CD4-positive, alpha-beta T cell (primary cell): Measurements from ENCODE around the gene FBLN5. TPM values are rescaled to one million over a fixed set of nuclear protein-coding genes. Genes with fewer than 3 reads are reported as not detected.
"Not testable (repeated sequence)": the region's sequence is repeated elsewhere in the genome, so short reads cannot be mapped to it uniquely, and the experiment has no call there.

Experiments
- ATAC-seq: fragments of 200-7000 bp; cut with Tn5 transposase; one replicate; pipeline ENCODE4 v1.10.0; 2022; ENCODE audit warnings: mild to moderate bottlenecking; ENCODE audit not compliant: poor library complexity
- CTCF ChIA-PET: fragments of 350-600 bp; sonication (Branson Sonifier 250); formaldehyde crosslinking; loops from one replicate; lab custom pipeline; 2021; ENCODE audit warnings: antibody characterized with exemption, inconsistent platforms; lab: Charles Lee
- POLR2A ChIA-PET: fragments of 350-600 bp; sonication (Branson Sonifier 250); formaldehyde crosslinking; loops from one replicate; lab custom pipeline; 2021; ENCODE audit warnings: antibody characterized with exemption, inconsistent platforms; lab: Charles Lee
- DNase-seq, 14 experiments: peaks; one replicate each; pipeline ENCODE4 v3.0.0-alpha.2; 2013 to 2020; ENCODE audit warnings: mixed read lengths in 2 of 14
- H3K27ac ChIP-seq, 2 donors: one replicate each; pipeline versions ENCODE4 v1.5.1 to v1.7.0; 2013; ENCODE audit warnings: low read length in 2 of 2, low read depth in 1 of 2, mild to moderate bottlenecking in 1 of 2
- H3K27me3 ChIP-seq, 2 experiments: 1 replicate in 1 of 2; 2 replicates in 1 of 2; pipeline versions ENCODE4 v1.6.1 to v1.7.0; 2013; ENCODE audit warnings: low read length in 2 of 2, control low read depth in 1 of 2, mild to moderate bottlenecking in 1 of 2, moderate library complexity in 1 of 2; ENCODE audit not compliant: insufficient read depth in 2 of 2, control insufficient read depth in 1 of 2
- H3K36me3 ChIP-seq: one replicate; pipeline ENCODE4 v1.6.1; 2013; ENCODE audit warnings: low read length, control low read depth; ENCODE audit not compliant: insufficient read depth
- H3K4me1 ChIP-seq: one replicate; pipeline ENCODE4 v1.6.1; 2013; ENCODE audit warnings: low read length, control low read depth; ENCODE audit not compliant: insufficient read depth
- H3K4me3 ChIP-seq: one replicate; pipeline ENCODE4 v1.5.1; 2013; ENCODE audit warnings: mild to moderate bottlenecking, low read length, moderate library complexity
- H3K9me3 ChIP-seq, 2 experiments: 1 replicate in 1 of 2; 2 replicates in 1 of 2; pipeline versions ENCODE4 v1.6.1 to v1.7.0; 2013; ENCODE audit warnings: low read length in 2 of 2, mild to moderate bottlenecking in 2 of 2, control low read depth in 1 of 2, moderate library complexity in 1 of 2; ENCODE audit not compliant: control insufficient read depth in 1 of 2, insufficient read depth in 1 of 2
- H3K27ac Mint-ChIP-seq: one replicate; pipeline ENCODE4 v1.8.0; 2020; ENCODE audit warnings: mixed read lengths
- H3K27me3 Mint-ChIP-seq: one replicate; pipeline ENCODE4 v1.8.0; 2021; ENCODE audit warnings: mixed read lengths
- H3K36me3 Mint-ChIP-seq: one replicate; pipeline ENCODE4 v1.8.0; 2021; ENCODE audit warnings: low read depth, mixed read lengths
- H3K4me1 Mint-ChIP-seq: one replicate; pipeline ENCODE4 v1.8.0; 2021; ENCODE audit warnings: low read depth, mixed read lengths
- H3K4me3 Mint-ChIP-seq: one replicate; pipeline ENCODE4 v1.8.0; 2020; ENCODE audit warnings: mild to moderate bottlenecking, mixed read lengths
- H3K9me3 Mint-ChIP-seq: one replicate; pipeline ENCODE4 v1.8.0; 2020; ENCODE audit warnings: mixed read lengths
- CTCF ChIP-seq: fragments of 200-600 bp; IDR thresholded peaks from one replicate; pipeline ENCODE4 v1.8.0; 2022; ENCODE audit warnings: antibody characterized with exemption, mild to moderate bottlenecking
- intact Hi-C, 2 experiments: fragments of 100-400 bp; cut with DNase I in 1 of 2; cut with micrococcal nuclease in 1 of 2; formaldehyde crosslinking; loops; one replicate each; pipeline versions ENCODE4 v1.15.1 to v1.9.0; 2023 to 2025; cut with DNase I, micrococcal nuclease
- total RNA-seq, 174 experiments: library from RNA in 2 of 174; stranded (reverse) in 2 of 174; gene quantifications; one replicate each; pipeline ENCODE4 v1.2.3 and lab custom pipeline; 2021 to 2026

The FBLN5 gene
- total RNA-seq, 2 experiments from 2014 or later: 1.2 to 1.5 TPM

GRCh38 chr14:91872011-91872501 lies 75.4 kb downstream of the FBLN5 start:
- H3K27ac Mint-ChIP-seq: peak overlapping the region; percentile 95
- ChIA-PET CTCF (interaction anchor here (1.0 to 2.2 kb wide), 6 partner anchors 9 to 39 kb away, joined by 3 to 7 read pairs (median 5); no protein-coding TSS in a partner anchor), POLR2A (interaction anchor here (0.9 to 6.3 kb wide), 27 partner anchors 9 to 626 kb away, joined by 3 to 120 read pairs (median 6); partner anchors contain the start of genes PPP4R3A and TRIP11)
- no peak for TF ChIP-seq CTCF
- peaks cover 95% of the 10 kb centered on the region for H3K4me1 Mint-ChIP-seq
- intact Hi-C loops: loop anchor here in 1 of 2 experiments (1.0 to 5.0 kb wide), 3 partner anchors 36 to 455 kb away; partner anchors contain the start of gene CCDC88C
- Histone ChIP-seq H3K9me3 (no peaks in the 10 kb centered on the region), H3K4me3 (peak overlapping the region; percentile 53), H3K27ac (peak overlapping the region; percentile 86 to 97), H3K27me3 (no peaks in the 10 kb centered on the region), H3K36me3 (no peaks in the 10 kb centered on the region), H3K4me1 (peaks cover 97% of the 10 kb centered on the region)
- no peaks in the 10 kb centered on the region for H3K27me3 Mint-ChIP-seq
- ATAC-seq: peak; percentile 7
- DNase-seq: peak in 13 of 14 experiments; percentile 33 to 78 (median 57)
- peak overlapping the region; percentile 90 for H3K4me3 Mint-ChIP-seq
- peaks cover 10% of the 10 kb centered on the region for H3K36me3 Mint-ChIP-seq
- no peaks in the 10 kb centered on the region for H3K9me3 Mint-ChIP-seq

GRCh38 chr14:91871401-91871800 lies 76.1 kb downstream of the FBLN5 start:
- ChIA-PET POLR2A (interaction anchor here (0.5 to 6.3 kb wide), 17 partner anchors 8 to 625 kb away, joined by 3 to 120 read pairs (median 9); no protein-coding TSS in a partner anchor), CTCF (interaction anchor here (1.0 to 2.2 kb wide), 4 partner anchors 8 to 40 kb away, joined by 5 to 7 read pairs (median 6); no protein-coding TSS in a partner anchor)
- peak overlapping the region; percentile 86 to 97 for H3K27ac ChIP-seq
- H3K4me3 ChIP-seq, DNase-seq, ATAC-seq, H3K27me3 ChIP-seq, H3K27me3 Mint-ChIP-seq, H3K9me3 ChIP-seq, H3K36me3 ChIP-seq, H3K9me3 Mint-ChIP-seq: not testable (repeated sequence)
- intact Hi-C loops: loop anchor here in 1 of 2 experiments (5.0 kb wide), 1 partner anchor 454 kb away; the partner anchor contains the start of gene CCDC88C
- Mint-ChIP-seq H3K27ac (peak overlapping the region; percentile 95), H3K4me1 (peaks cover 95% of the 10 kb centered on the region), H3K4me3 (peak overlapping the region; percentile 90), H3K36me3 (peaks cover 16% of the 10 kb centered on the region)
- peaks cover 91% of the 10 kb centered on the region for H3K4me1 ChIP-seq

GRCh38 chr14:91870890-91871289 lies 76.6 kb downstream of the FBLN5 start:
- H3K27me3 ChIP-seq: no peaks in the 10 kb centered on the region
- H3K9me3 Mint-ChIP-seq: no peaks in the 10 kb centered on the region
- TF ChIP-seq CTCF: no peak
- no peaks in the 10 kb centered on the region for H3K9me3 ChIP-seq
- peaks cover 21% of the 10 kb centered on the region for H3K36me3 Mint-ChIP-seq
- peaks cover 86% of the 10 kb centered on the region for H3K4me1 ChIP-seq
- H3K4me1 Mint-ChIP-seq: peaks cover 95% of the 10 kb centered on the region
- ChIA-PET POLR2A (interaction anchor here (1.4 to 6.3 kb wide), 3 partner anchors 8 to 40 kb away, joined by 4 to 120 read pairs (median 97); no protein-coding TSS in a partner anchor), CTCF (no interaction called here)
- peak overlapping the region; percentile 95 for H3K27ac Mint-ChIP-seq
- H3K27me3 Mint-ChIP-seq: no peaks in the 10 kb centered on the region
- H3K36me3 ChIP-seq: no peaks in the 10 kb centered on the region
- ATAC-seq (no peak), DNase-seq (no peak)
- H3K27ac ChIP-seq: peak overlapping the region; percentile 86 to 97
- H3K4me3 ChIP-seq: no peak overlapping the region
- H3K4me3 Mint-ChIP-seq: peak overlapping the region; percentile 89
- intact Hi-C loops: loop anchor here in 1 of 2 experiments (5.0 kb wide), 1 partner anchor 454 kb away; the partner anchor contains the start of gene CCDC88C
